KOPT-K1 (cell line): Measurements from ENCODE around the gene SLC52A3.
"Not testable (repeated sequence)": the region's sequence is repeated elsewhere in the genome, so short reads cannot be mapped to it uniquely, and the experiment has no call there.

Experiments used
- H3K27ac ChIP-seq: fragments of 200-600 bp; sonication (generic); 2 replicates; pipeline ENCODE4 v1.5.1; 2016; ENCODE audit warnings: antibody characterized with exemption, mild to moderate bottlenecking, low read depth, low read length; ENCODE audit not compliant: poor library complexity, severe bottlenecking
- H3K36me3 ChIP-seq: fragments of 200-600 bp; sonication (generic); 2 replicates; pipeline ENCODE4 v1.5.1; 2017; ENCODE audit warnings: antibody characterized with exemption, mild to moderate bottlenecking, low read length, moderate library complexity; ENCODE audit not compliant: insufficient read depth
- H3K9me3 ChIP-seq: fragments of 200-600 bp; sonication (generic); 2 replicates; pipeline ENCODE4 v1.5.1; 2017; ENCODE audit warnings: antibody characterized with exemption, low read length, mild to moderate bottlenecking; ENCODE audit not compliant: insufficient read depth, poor library complexity, severe bottlenecking

Gene SLC52A3

DNA sequence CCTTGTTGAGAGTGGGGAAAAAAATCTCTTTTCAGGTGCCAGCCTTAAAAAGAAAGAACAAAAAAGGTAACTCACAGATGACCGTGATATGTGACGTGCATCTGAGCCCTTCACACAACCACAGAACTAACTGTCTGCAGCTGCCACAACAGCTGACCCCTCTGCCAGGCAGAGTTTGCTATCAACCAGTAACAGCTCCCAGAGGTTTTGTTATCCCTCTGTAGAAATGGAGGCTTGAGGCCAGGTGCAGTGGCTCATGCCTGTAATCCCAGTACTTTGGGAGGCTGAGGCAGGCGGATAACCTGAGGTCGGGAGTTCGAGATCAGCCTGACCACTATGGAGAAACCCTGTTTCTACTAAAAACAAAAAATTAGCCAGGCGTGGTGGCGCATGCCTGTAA is 42.8 kb downstream of the SLC52A3 start:
- Histone ChIP-seq H3K9me3 (peaks cover 5% of the 10 kb centered on the region), H3K27ac (no peak overlapping the region), H3K36me3 (no peaks in the 10 kb centered on the region)

DNA sequence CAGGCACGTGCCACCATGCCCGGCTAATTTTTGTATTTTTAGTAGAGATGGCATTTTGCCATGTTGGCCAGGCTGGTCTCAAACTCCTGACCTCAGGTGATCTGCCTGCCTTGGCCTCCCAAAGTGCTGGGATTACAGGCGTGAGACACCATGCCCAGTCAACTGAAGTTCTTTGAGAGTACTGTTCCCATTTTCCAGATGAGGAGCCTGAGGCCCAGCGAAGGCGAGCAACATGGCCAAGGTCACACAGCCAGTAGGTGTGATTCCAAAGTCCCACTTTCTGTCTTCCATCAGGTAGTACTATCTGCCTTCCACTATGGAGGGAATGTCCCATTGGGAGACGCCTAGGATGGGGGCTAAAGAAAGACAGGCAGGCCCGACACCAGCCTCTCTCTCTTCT is 43.5 kb downstream of the SLC52A3 start:
- not testable (repeated sequence) for H3K36me3 ChIP-seq, H3K9me3 ChIP-seq, H3K27ac ChIP-seq

DNA sequence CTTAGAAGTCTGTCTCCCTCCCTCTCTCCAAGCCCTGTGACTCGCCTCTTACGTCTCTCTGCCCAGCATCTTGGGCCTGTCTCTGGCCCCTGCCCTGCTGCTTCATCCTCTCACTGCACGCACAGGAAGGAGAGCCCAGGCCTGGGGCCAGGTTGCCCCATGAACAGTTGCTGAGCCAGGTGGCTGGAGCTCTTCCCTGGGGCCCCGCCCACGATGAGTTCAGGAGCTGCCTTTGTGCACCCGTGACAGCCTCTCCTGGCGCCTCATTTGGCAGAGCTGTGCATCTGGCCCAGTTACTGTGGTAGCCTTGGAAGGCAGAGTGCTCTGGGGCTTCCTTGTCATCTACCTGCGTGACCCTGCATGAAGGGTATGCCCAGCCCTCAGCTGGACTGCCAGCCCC is 44.5 kb downstream of the SLC52A3 start:
- no peaks in the 10 kb centered on the region for H3K36me3 ChIP-seq
- H3K9me3 ChIP-seq, result no peaks in the 10 kb centered on the region
- H3K27ac ChIP-seq, result no peak overlapping the region

DNA sequence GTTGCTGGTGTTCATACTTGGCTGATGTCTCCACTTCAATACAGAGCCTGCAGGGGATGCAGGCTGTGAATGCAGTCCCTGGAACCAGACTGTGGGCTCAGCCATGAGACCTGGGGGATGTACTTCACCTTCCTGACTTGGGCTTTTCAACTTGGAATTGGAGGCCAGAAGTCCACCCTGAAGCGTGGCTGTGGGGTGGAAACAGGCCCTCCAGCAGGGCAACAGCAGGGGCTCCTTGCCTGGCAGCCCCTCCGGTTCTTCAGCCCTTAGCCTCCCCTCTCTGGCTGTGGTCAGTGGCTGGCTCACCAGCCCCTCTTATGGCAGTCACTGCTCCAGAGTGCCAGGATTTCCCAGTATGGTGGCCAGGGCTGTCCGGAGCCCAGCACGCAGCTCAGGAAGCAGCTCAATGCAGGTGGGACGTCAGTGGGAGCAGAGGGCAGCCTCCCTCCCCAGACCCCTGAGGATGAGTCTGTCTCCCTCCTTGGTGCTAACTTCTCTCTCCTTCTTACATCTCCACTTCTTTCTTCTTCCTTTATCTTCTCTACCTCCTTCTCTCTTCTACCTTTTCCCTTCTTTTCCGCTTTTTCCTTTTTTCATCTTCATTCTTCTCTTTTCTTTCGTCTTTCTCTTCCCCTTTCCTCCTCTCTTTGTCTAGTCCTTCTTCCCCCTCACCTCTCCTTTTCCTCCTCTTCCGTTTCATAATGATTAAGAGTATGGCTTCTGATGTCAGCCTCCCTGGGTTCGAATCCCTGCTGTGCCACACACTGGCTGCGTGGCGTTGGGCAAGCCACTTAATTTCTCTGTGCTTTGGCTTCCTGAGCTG is 45.3 kb downstream of the SLC52A3 start:
- no peaks in the 10 kb centered on the region for H3K36me3 ChIP-seq
- H3K9me3 ChIP-seq, result no peaks in the 10 kb centered on the region
- no peak overlapping the region for H3K27ac ChIP-seq

DNA sequence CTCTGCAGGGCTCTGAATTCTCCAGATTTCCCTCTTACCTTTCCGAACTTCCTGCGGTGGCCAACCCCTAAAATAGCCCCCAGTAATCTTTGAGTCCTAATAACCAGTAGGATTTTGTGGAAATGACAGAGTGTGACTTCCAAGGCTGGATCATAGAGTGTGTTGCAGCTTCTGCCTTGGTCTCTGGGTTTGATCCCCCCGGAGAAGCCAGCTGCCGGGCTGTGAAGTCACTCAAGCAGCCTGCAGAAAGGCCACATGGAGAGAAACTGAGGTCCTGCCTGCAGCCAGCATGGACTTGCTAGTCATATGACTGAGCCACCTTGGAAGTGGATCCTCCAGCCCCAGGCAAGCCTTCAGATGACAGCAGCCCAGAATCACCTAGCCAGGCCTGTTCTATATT is 46.4 kb downstream of the SLC52A3 start:
- Histone ChIP-seq H3K9me3 (no peaks in the 10 kb centered on the region), H3K27ac (no peak overlapping the region), H3K36me3 (no peaks in the 10 kb centered on the region)

DNA sequence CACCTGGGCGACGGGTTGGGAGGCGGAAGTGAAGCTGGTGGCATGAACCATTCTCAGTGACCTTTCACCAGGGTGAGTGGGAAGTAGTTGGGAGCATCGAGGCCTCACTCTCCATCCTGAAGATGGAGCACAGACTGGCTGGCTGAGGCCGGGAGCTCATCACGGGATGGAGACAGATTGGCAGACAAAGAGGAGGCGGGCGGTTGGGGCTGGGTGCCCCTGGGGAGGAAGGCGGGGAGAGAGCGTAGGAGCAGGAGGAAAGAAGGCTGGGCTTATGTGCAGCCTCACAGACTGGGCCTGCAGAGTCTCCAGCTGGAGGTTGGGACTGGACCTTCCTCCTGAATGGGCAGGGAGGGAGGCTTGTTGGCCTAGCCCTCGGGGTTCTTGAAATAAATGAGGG is 48.5 kb downstream of the SLC52A3 start:
- no peaks in the 10 kb centered on the region for H3K36me3 ChIP-seq
- peaks cover 7% of the 10 kb centered on the region for H3K9me3 ChIP-seq
- no peak overlapping the region for H3K27ac ChIP-seq

DNA sequence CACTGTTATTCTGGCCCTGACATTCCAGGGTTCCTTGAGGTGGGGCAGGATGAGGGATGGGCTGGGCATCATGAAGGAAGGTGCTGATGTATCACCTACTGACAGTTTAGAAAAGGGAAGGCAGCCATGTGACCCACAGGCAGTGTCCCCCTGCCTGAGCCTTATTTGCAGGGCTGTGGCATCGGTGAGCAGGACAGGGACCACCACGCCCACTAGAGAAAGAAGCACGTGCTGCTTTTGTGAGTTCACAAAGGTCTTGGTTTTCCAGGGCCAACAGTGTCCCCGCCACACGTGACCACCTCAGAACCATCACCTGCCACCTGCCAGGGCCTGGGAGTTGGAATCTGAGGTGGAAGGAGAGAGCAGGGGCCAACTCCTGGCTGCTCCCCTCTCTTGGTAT is 49.2 kb downstream of the SLC52A3 start:
- H3K9me3 ChIP-seq, result peaks cover 15% of the 10 kb centered on the region

DNA sequence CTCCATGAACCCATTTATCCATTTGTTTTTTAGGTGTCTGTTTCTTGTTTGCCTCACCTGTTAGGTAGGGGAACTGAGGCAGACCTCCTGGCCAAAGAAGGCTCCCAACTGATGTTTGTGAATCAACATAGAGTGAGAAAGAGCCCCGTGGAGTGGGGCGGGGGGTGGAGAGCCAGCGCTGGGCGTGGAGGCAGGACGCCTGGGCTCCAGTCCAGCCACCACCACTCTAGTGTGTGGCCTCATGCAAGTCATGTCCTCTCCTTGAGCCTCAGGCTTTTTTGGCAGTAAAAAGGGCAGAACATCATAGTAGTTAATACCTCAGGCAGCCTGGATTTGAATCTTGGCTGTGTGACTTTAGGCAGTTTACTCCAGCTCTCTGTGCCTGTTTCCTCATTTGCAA is 50.5 kb downstream of the SLC52A3 start:
- peaks cover 27% of the 10 kb centered on the region for H3K9me3 ChIP-seq
- no peaks in the 10 kb centered on the region for H3K36me3 ChIP-seq
- no peak overlapping the region for H3K27ac ChIP-seq

More for the DNA sequence above, 49.2 kb downstream of the SLC52A3 start:
- Histone ChIP-seq H3K36me3 (no peaks in the 10 kb centered on the region), H3K27ac (no peak overlapping the region)

DNA sequence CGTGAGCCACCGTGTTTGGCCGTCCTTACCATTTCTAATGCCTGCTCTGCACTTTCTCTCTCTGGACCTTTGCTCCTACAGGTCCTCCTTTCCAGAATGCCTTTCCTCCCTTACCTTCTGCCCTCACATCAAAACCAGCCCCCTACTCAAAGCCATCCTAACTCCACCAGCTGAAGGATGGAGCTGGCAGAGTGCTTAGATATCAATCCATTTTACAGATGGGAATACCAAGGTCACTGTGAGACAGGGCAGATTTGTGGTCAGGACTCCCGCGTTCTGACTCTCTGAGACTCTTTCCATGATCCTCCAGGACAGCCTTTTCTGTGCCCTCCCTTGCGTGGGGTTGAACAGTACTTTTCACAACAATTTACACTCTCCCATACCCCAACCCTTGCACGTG is 51.0 kb downstream of the SLC52A3 start:
- H3K36me3 ChIP-seq, result no peaks in the 10 kb centered on the region
- peaks cover 29% of the 10 kb centered on the region for H3K9me3 ChIP-seq
- no peak overlapping the region for H3K27ac ChIP-seq

DNA sequence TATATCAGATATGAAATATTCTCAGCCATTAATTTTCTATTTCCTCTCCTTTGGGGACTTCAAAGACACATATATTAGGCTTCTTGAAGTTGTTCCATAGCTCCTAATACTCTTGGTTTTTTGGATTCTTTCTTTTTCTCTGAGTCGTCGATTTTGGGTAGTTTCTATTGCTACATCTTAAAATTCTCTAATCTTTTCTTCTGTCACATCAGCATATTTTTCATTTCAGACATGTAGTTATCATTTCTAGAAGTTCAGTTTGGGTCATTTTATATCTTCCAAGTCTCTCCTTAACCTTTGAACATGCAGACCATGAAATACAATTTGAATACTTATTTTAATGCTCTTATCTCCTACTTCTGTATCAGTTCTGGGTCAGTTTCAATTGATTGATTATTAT is 53.8 kb downstream of the SLC52A3 start:
- H3K9me3 ChIP-seq, result peaks cover 29% of the 10 kb centered on the region
- H3K36me3 ChIP-seq, result no peaks in the 10 kb centered on the region
- H3K27ac ChIP-seq, result no peak overlapping the region

DNA sequence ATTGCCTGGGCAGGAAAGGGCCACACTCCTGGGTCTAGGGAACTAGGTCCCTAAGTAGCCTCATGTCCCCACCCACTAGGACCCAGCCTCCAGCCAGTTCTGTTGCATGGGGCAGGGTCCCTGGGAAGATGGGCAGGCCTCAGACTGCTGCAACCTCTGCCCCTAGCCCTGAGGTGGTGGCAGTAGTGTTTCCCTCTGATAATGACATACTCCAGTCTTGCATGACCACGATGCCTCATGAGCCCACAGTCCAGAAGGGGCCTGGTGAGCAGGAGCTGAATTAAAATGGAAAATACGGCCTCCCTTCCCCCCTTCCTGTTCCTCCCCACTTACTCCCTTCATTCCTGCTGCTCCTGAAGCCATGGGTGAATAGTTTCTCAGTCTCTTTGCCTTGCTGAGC is 56.7 kb downstream of the SLC52A3 start:
- Histone ChIP-seq H3K27ac (no peak overlapping the region), H3K36me3 (no peaks in the 10 kb centered on the region), H3K9me3 (peaks cover 37% of the 10 kb centered on the region)

DNA sequence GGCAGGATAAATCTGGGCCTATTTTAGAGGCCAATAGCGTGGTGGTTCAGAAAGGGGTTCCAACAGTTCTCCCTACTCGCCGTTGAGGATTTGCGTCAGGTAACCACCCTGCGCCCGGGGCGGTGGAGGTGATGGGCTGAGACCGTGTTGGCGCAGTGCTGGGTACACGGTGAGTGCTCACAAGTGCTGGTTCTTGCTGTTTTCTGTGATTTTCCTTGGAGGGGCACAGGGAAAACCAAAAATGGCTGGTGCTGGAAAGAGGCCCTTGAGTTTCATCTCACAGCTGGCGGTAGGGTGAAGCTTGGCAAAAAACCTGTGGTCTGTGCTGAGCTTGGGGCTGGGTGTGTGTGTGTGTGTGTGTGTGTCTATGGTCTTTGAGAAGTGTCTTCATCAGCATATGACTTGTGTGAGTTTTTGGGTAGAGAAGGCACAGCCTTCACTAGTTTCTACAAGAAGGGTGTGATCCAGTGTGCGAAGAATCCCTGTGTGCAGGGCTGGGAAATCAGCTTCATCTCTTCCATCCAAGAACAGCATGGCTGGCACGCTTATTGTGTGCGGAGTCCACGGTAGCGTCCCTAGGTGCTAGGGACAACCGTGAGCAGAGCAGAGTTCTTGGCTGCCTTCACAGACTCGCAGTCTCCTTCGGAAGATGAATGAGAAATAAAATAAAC is 57.4 kb downstream of the SLC52A3 start:
- Histone ChIP-seq H3K27ac (no peak overlapping the region), H3K9me3 (peaks cover 37% of the 10 kb centered on the region), H3K36me3 (no peaks in the 10 kb centered on the region)
